Left lung (tissue), 10 donors: ENCODE measurements around the gene AFF1. TPM values are rescaled to one million over a fixed set of nuclear protein-coding genes. Genes with fewer than 3 reads are reported as not detected.
A peak's percentile ranks its signal among the peaks of the same experiment; 100 is the strongest.

Source experiments
- ATAC-seq: fragments of 200-7000 bp; cut with Tn5 transposase; one replicate; pipeline ENCODE4 v1.9.1; 2020; ENCODE audit warnings: moderate library complexity
- DNase-seq, 4 donors: peaks; one replicate each; pipeline ENCODE4 v3.0.0-alpha.2; 2013 to 2020
- H3K27ac ChIP-seq, 2 donors: fragments of 200-600 bp; sonication (generic) in 1 of 2; one replicate each; pipeline versions ENCODE4 v1.5.0 to v1.8.0; 2020 to 2021
- H3K27me3 ChIP-seq, 2 donors: fragments of 200-600 bp; sonication (generic) in 1 of 2; one replicate each; pipeline versions ENCODE4 v1.5.0 to v1.8.0; 2020 to 2021
- H3K36me3 ChIP-seq, 2 donors: fragments of 200-600 bp; sonication (generic) in 1 of 2; one replicate each; pipeline versions ENCODE4 v1.5.0 to v1.8.0; 2020 to 2021
- H3K4me1 ChIP-seq, 2 donors: fragments of 200-600 bp; one replicate each; pipeline ENCODE4 v1.8.0; 2021
- H3K4me3 ChIP-seq, 2 donors: fragments of 200-600 bp; sonication (generic) in 1 of 2; one replicate each; pipeline versions ENCODE4 v1.5.0 to v1.8.0; 2020 to 2021; ENCODE audit warnings: mild to moderate bottlenecking in 1 of 2
- H3K9me3 ChIP-seq, 2 donors: fragments of 200-600 bp; sonication (generic) in 1 of 2; one replicate each; pipeline versions ENCODE4 v1.5.0 to v1.8.0; 2020 to 2021
- CTCF ChIP-seq, 2 donors: fragments of 200-600 bp; sonication (generic) in 1 of 2; IDR thresholded peaks; one replicate each; pipeline versions ENCODE4 v1.5.0 to v1.8.0; 2021; ENCODE audit warnings: antibody characterized with exemption in 2 of 2
- intact Hi-C, 2 donors: fragments of 100-400 bp; cut with DNase I; formaldehyde crosslinking; loops; one replicate each; pipeline versions ENCODE4 v1.11.2 to v1.14.2; 2022
- polyA plus RNA-seq, 6 donors: library from polyadenylated mRNA; unstranded; fragments of 120-200 nt; gene quantifications; one replicate each; pipeline ENCODE4 v1.2.1, GENCODE V29; 2013; ENCODE audit not compliant: insufficient read length in 6 of 6
- total RNA-seq, 2 donors: library from RNA; stranded (reverse); fragmentation: NEBNext Ultra II Directional; extraction: Animal tissue kit (Norgen Biotek cat#: 25700); gene quantifications; one replicate each; pipeline ENCODE4 v1.2.1, GENCODE V29; 2021
- donor health status: DM: no; HTN: yes; CAD: no.
- donor health status: DM: no; HTN: no; CAD: no.

AFF1 gene
- total and polyA plus RNA-seq, 8 donors = 40.8 to 86.0 (median 48.1) TPM

- no peaks in the 10 kb centered on the region for H3K27me3 ChIP-seq
- H3K4me3 ChIP-seq = no peak overlapping the region
- H3K9me3 ChIP-seq = no peaks in the 10 kb centered on the region
- ATAC-seq = no peak
- intact Hi-C loops = no loop called here
- peaks cover 36 to 77% of the 10 kb centered on the region in 2 donors for H3K4me1 ChIP-seq
- H3K36me3 ChIP-seq = no peaks in the 10 kb centered on the region
- H3K27ac ChIP-seq = peak overlapping the region in 1 of 2 donors; percentile 59
- no peak for DNase-seq
- TF ChIP-seq CTCF (IDR thresholded peaks at IDR 0.05) = no peak
These were observed 83.0 kb downstream of the AFF1 start for GRCh38 chr4:87017580-87018342.

- H3K4me1 ChIP-seq = peaks cover 31 to 74% of the 10 kb centered on the region in 2 donors
- peak overlapping the region; percentile 10 to 59 for H3K27ac ChIP-seq
- no peak overlapping the region for H3K4me3 ChIP-seq
- intact Hi-C loops = no loop called here
- ATAC-seq (no peak), DNase-seq (no peak)
- H3K36me3 ChIP-seq = no peaks in the 10 kb centered on the region
- no peak for TF ChIP-seq CTCF (IDR thresholded peaks at IDR 0.05)
- H3K9me3 ChIP-seq = no peaks in the 10 kb centered on the region
- H3K27me3 ChIP-seq = no peaks in the 10 kb centered on the region
These were observed 83.9 kb downstream of the AFF1 start for GRCh38 chr4:87018753-87019152.

GRCh38 chr4:87019246-87019791, 84.5 kb downstream of the AFF1 start:
- Histone ChIP-seq H3K4me1 (peaks cover 26 to 74% of the 10 kb centered on the region in 2 donors), H3K36me3 (no peaks in the 10 kb centered on the region), H3K27me3 (no peaks in the 10 kb centered on the region), H3K27ac (peak overlapping the region; percentile 10 to 59), H3K9me3 (no peaks in the 10 kb centered on the region), H3K4me3 (no peak overlapping the region)
- intact Hi-C loops = no loop called here
- no peak for ATAC-seq
- no peak for TF ChIP-seq CTCF (IDR thresholded peaks at IDR 0.05)
- no peak for DNase-seq

- DNase-seq (no peak), ATAC-seq (no peak)
- H3K27ac ChIP-seq = peak overlapping the region in 1 of 2 donors; percentile 59
- TF ChIP-seq CTCF (IDR thresholded peaks at IDR 0.05) = no peak
- H3K4me3 ChIP-seq = no peak overlapping the region
- peaks cover 21 to 74% of the 10 kb centered on the region in 2 donors for H3K4me1 ChIP-seq
- intact Hi-C loops = no loop called here
- H3K27me3 ChIP-seq = no peaks in the 10 kb centered on the region
- H3K36me3 ChIP-seq = no peaks in the 10 kb centered on the region
- no peaks in the 10 kb centered on the region for H3K9me3 ChIP-seq
These were observed 85.1 kb downstream of the AFF1 start for GRCh38 chr4:87019898-87020297.

GRCh38 chr4:87024201-87024600, 89.4 kb downstream of the AFF1 start:
- DNase-seq (no peak), ATAC-seq (peak; percentile 15)
- intact Hi-C loops = no loop called here
- no peak for TF ChIP-seq CTCF (IDR thresholded peaks at IDR 0.05)
- H3K36me3 ChIP-seq = no peaks in the 10 kb centered on the region
- H3K27ac ChIP-seq = peak overlapping the region in 1 of 2 donors; percentile 31
- H3K9me3 ChIP-seq = no peaks in the 10 kb centered on the region
- peaks cover 20 to 74% of the 10 kb centered on the region in 2 donors for H3K4me1 ChIP-seq
- H3K4me3 ChIP-seq = no peak overlapping the region
- no peaks in the 10 kb centered on the region for H3K27me3 ChIP-seq
